ENCODE measurements around the gene PDK4.

DNA sequence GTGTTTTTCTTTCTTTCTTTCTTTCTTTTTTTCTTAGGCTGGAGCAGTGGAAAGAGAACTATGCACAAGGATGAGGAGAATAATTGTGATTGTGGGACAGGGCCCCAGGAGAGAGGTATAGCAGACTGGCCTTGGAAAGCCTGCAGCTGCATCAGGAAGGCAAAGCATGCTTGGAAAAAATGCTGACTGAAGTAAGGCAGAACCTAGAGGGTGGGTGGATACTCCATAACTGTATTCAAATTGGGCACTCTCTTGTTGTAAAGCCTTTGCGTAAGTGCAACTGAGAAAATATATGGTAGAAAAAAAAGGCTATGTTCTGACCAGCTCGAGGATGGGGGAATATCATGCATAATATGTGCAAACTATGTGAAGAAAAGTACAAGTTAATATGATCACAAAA, 39.5 kb downstream of the PDK4 start:
- TF ChIP-seq CTCF (IDR thresholded peaks at IDR 0.05; ENCODE audit: insufficient read depth, low read length) (no peak), GABPA (IDR thresholded peaks at IDR 0.05; ENCODE audit: low read depth) (no peak), POLR2AphosphoS5 (IDR thresholded peaks at IDR 0.05; ENCODE audit: low read depth) (no peak), SPI1 (IDR thresholded peaks at IDR 0.05; ENCODE audit: borderline replicate concordance, low read depth) (no peak), REST (IDR thresholded peaks at IDR 0.05; ENCODE audit: insufficient replicate concordance, low read depth) (no peak)

Measured in HL-60 (cell line).